HS-5 (cell line): ENCODE results near the gene DLG3.

Experiments used
- DNase-seq: peaks from one replicate; pipeline ENCODE4 v3.0.0-alpha.2; 2012; ENCODE audit warnings: low read depth

DLG3 gene

GRCh38 chrX:70437921-70438665 is 6.5 kb upstream of the DLG3 start:
- no peak for DNase-seq

- no peak for DNase-seq
These were observed 5.6 kb upstream of the DLG3 start for GRCh38 chrX:70439016-70439415.

DNA sequence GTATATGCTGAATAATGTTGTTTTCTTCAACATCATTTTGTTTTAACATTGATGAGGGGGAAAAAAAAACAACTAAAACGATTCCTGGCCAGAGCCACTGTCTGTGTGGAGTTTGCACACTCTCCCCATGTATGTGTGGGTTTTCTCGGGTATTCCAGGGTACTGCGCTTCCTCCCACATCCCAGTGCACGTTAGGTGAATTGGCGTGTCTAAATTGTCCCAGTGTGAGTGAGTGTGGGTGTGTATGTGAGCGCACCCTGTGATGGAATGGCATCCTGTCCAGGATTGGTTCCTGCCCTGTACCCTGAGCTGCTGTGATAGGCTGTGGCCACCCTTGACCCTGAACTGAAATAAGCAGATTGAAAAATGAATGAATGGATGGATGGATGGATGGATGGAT is 2.4 kb upstream of the DLG3 start:
- DNase-seq: no peak

GRCh38 chrX:70444946-70445656 is 466 bp downstream of the DLG3 start:
- DNase-seq: no peak

DNA sequence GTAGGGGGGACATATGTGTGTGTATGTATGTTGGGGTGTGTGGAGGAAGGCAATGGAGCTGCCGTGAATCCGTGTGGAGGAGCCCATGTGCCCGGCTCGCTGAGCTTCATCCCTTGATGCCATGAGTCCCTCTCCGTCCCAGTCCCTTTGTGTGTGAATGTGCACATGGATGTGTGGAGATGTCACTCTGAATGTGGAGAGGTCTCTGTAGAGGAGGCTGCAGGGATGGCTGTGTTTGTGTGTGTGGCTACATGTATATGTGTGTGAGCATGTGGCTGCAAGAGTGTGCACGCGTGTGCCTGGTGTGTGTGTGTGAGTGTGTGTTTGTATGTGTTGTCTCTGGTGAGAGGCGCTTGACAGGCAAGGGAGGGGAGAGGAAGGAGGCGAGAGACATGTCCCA is 1.3 kb downstream of the DLG3 start:
- DNase-seq: no peak

- DNase-seq: no peak
These were observed 2.0 kb downstream of the DLG3 start for GRCh38 chrX:70446380-70447350.

- DNase-seq: no peak
These were observed 4.9 kb downstream of the DLG3 start for GRCh38 chrX:70449457-70449966.

DNA sequence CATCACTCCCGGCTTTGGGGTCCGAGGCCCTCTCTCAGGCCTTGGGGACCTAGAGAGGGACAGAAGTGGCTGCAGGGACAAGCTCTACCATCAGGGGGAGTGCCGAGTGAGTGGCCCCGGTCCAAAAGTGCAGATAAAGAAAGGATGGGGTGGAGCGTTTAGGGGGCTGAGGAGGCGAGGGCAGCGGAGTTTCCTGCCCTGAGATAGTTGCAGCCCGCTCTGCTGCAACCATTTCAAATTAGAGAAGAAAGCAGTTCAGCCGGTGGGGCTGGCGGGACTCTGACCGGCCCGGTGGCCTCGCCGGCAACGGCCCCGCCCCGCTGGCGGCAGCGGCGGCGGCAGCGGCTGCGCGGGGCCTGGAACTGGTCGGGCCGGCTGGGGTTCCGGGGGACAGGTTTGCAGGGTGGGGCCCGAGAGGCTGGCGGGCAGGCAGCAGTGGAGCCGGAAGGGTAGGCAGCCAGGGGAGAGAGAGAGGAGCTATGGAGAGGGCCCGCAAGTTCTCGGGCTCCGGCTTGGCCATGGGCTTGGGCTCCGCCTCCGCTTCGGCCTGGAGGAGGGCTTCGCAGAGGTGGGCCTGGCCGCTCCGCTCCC is 7.6 kb downstream of the DLG3 start:
- no peak for DNase-seq

- DNase-seq: no peak
These were observed 8.5 kb downstream of the DLG3 start for GRCh38 chrX:70453024-70453618.

DNA sequence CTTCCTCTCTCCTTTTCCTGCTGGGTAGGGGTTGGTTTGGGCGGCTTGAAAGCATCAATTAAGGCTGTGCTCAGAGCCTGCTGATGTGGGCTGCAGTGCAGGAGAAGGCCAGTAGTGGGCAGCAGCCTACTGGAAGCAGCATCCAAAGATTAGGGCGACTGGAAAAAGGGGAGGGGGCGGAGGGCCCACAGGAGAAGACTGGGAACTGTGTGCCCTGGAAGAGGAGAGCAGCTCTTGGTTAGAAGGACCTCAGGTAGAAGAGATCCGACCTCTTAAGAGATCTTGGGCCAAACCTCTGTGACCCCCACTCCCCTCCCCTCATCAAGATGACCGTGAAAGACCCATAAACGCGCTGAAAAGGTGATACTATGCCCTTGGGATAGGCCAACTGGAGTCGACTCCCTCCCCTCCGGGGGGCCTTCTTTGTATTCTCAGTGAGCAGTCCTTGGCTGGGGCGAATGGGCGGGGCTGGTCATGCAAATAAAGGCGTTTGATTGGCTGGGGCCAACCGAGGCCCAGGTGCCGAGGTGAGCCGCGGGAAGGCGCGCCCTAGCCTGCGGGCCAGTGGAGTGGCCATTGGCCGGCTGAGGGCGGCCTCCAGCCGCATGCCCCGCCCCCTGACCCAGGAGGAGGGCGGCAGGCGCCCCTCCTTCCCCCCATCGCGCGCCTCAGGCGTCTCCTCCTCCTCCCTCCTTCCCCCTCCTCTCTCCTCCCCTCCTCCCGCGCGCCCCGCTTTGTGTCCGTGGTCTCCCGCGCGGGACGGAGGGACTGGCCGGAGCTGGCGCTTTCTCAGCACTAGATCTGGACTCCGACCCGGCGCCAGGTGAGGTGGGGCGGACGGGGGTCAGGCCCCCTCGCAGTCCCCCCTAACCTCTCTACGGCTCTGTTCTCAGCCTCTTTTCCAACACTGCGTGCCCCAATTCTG is 10.1 kb downstream of the DLG3 start:
- DNase-seq: no peak

DNA sequence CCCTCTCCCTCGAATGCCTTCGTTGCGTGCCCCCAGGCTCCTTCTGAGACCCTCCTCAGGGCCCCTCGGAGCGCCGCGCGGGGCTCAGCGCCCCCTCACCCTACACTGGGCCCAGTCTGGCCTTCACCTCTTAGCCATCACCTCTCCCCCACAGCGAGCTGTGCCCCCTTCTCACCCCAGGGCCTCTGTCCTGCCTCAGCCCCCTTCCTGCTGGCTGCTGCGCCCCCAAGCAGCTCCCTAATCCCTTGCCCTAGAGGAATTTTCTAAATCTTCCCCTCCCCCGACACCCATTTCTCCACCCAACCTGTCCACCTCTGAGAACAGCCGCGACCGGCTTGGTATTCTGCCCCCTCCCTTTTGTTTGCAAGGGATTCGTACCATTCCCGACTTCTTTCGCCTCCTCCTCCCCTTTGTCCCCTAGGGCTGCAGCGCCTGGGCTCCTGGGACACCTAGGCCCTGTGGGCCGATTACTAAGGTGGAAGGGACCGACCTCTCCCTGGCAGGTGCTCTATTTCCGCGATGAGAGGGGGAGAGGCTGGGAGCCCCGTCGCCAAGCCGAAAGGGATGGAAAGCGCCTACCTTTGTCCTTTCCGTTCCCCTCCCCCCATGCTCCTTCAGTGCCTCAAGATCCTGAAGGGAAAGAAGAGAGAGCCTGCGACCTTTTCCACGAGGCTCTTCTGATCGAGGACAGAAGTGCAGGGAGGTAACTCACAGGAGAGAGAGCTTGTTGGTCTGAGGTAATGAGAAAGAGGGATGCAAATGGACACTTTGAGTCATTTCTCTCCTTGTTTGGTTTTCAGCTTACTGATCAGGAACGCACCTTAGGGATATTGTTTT is 10.9 kb downstream of the DLG3 start:
- no peak for DNase-seq

DNA sequence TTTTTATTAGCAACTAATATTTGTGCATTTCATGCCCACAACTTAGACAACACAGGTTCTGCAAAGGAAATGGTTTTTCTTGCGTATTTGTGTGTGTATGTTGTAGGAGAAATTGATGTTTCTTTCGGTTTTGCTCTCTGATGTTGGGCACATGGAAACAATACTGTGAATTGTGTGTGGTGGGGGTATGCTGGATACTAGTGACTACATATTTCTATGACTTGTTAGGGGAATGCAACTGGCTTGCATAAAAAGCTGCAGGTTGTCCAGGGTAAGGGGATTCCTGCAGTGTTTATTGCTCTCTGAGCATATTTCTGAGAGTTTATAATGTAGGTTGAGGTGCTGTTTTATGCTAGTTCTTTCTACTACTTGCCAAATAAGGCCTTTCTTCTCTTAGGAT is 11.6 kb downstream of the DLG3 start:
- no peak for DNase-seq

DNA sequence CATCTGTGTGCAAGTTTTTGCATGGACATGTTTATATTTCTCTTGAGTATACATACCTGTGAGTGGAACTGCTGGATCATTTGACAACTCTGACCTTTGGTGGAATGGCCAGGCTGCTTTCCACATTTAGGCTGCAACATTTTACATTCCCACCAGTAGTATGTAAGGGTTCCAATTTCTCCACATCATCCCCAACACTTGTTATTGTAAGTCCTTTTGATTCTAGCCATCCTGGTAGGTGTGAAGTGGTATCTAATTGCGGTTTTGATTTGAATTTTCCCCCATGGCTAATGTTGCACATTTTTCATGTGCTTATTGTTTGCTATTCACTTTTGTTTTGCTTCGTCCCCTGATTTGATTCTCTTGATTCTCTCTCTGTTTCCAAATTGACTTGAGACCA is 16.4 kb downstream of the DLG3 start:
- DNase-seq: no peak

DNA sequence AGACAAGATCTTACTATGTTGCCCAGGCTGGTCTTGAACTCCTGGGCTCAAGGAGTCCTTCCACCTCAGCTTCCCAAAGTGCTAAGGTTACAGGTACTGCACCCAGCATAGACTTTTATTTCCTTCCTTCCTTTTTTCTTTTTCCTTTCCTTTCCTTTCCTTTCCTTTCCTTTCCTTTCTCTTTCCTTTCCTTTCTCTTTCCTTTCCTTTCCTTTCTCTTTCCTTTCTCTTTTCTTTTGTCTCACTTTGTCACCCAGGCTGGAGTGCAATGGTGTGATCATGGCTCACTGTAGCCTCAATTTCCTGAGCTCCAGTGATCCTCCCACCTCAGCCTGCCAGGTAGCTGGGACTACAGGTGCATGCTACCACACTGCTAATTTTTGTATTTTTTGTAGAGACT is 19.4 kb downstream of the DLG3 start:
- DNase-seq: no peak

GRCh38 chrX:70466968-70467367 is 22.3 kb downstream of the DLG3 start:
- no peak for DNase-seq

DNA sequence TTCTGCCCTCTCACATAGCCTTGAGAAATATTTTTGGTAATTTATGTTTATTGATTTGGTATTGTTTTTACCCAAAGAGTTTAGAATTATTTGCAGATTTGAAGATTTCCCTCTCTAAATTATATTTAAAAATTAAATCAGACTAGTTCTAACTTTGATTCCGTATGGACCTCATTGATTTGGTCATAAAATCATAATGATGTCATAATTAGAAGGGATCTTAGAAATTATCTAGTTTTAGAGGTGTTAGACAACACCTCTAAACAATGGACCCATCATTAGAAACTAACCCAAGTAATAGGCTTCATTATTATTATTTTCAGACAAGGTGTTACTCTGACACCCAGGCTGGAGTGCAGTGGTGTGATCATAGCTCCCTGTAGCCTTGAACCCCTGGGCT is 24.1 kb downstream of the DLG3 start:
- no peak for DNase-seq

DNA sequence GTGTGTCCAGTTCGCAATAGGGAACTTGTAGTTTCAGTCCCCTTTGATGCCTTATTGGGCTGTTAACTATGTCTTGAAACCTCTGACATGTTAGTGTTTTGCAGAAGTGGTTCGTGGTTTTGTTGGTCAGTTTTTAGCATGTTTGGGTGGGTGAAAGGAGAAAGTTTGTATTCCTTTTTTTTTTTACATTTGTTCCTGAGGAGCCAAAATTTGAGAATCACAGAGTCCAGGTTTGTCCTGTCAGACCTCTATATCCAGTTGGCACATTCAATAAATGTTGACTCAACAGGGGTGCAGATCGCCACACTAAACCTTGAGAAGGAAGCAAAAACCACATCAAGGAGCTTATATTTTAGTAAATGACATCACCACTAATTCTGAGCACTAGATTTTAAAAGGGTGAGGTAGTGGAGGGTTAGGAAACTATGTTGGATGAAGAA is 26.2 kb downstream of the DLG3 start:
- no peak for DNase-seq

DNA sequence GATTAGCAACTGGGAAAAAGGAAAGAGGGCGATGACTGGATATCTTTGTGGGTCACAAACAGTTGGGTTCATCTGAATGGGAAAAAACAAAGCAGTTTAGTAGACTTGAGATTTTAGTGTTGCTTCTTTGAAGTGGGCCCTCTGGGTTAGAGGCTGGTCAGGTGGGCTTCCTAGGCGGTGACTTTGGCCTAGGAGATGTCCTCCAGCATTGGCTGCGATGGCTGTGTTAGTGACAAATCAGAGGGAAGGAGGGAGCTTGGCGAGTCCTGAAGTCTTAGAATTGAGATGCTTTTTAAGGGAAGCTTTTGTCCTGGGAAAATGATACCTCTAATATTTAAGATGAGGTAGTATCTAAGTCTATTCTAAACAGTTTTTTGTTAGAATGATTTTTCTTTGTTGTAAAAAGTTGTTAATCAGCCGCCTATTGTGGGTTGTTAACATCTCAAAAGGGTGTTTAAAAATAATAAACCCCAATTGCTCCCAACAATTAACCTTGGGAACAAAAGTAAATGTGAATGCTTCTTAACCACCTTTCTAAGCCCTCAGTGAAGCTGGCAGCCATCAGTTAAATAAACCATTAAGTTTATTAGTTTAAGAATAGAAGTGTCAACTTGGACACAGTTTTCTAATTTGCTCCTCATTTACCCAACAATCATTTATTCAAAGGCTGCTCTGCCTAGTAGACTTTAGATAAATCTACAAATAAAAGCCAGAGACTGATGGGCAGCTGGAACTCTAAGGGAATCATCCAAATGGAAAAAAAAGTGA is 31.7 kb downstream of the DLG3 start:
- DNase-seq: no peak
